NK-92 (cell line): ENCODE data around the gene TNKS1BP1.
"Not testable (repeated sequence)": the region's sequence is repeated elsewhere in the genome, so short reads cannot be mapped to it uniquely, and the experiment has no call there.

Experiments
- DNase-seq: peaks from one replicate; lab custom pipeline; 2025; ENCODE audit not compliant: unreplicated experiment; lab: John Stamatoyannopoulos, UW

The TNKS1BP1 gene

GRCh38 chr11:57324886-57325734, at the start of gene TNKS1BP1:
Gene TNKS1BP1, minus strand, starts transcription at chr11:57324952. Its CDS starts 3,067 bp downstream, at chr11:57321885.
- DNase-seq = no peak

GRCh38 chr11:57373146-57373545, 48.4 kb upstream of the TNKS1BP1 start:
- no peak for DNase-seq

GRCh38 chr11:57370941-57371340, 46.2 kb upstream of the TNKS1BP1 start:
- no peak for DNase-seq

- DNase-seq = no peak
Observed at GRCh38 chr11:57370251-57370650, 45.5 kb upstream of the TNKS1BP1 start.

- no peak for DNase-seq
Observed at GRCh38 chr11:57368845-57369232, 44.1 kb upstream of the TNKS1BP1 start.

- DNase-seq = no peak
Observed at GRCh38 chr11:57368106-57368844, 43.5 kb upstream of the TNKS1BP1 start.

GRCh38 chr11:57364851-57365660, 40.3 kb upstream of the TNKS1BP1 start:
- DNase-seq = no peak

- no peak for DNase-seq
Observed at GRCh38 chr11:57363131-57364080, 38.7 kb upstream of the TNKS1BP1 start.

- no peak for DNase-seq
Observed at GRCh38 chr11:57361926-57362325, 37.2 kb upstream of the TNKS1BP1 start.

GRCh38 chr11:57361420-57361819, 36.7 kb upstream of the TNKS1BP1 start:
- DNase-seq = not testable (repeated sequence)

GRCh38 chr11:57360991-57361390, 36.2 kb upstream of the TNKS1BP1 start:
- DNase-seq = no peak

GRCh38 chr11:57359896-57360690, 35.3 kb upstream of the TNKS1BP1 start:
- DNase-seq = no peak

GRCh38 chr11:57359396-57359795, 34.6 kb upstream of the TNKS1BP1 start:
- no peak for DNase-seq

GRCh38 chr11:57358991-57359390, 34.2 kb upstream of the TNKS1BP1 start:
- DNase-seq = no peak

GRCh38 chr11:57358543-57358961, 33.8 kb upstream of the TNKS1BP1 start:
- DNase-seq = no peak

GRCh38 chr11:57357856-57358255, 33.1 kb upstream of the TNKS1BP1 start:
- no peak for DNase-seq

- DNase-seq = no peak
Observed at GRCh38 chr11:57357310-57357709, 32.6 kb upstream of the TNKS1BP1 start.

- no peak for DNase-seq
Observed at GRCh38 chr11:57356268-57356667, 31.5 kb upstream of the TNKS1BP1 start.

- no peak for DNase-seq
Observed at GRCh38 chr11:57354699-57355098, 29.9 kb upstream of the TNKS1BP1 start.
